ENCODE data around the gene CNTN6.

CNTN6 gene

GRCh38 chr3:1439395-1439794 lies 346.6 kb downstream of the CNTN6 start:
- no peak for DNase-seq

DNA sequence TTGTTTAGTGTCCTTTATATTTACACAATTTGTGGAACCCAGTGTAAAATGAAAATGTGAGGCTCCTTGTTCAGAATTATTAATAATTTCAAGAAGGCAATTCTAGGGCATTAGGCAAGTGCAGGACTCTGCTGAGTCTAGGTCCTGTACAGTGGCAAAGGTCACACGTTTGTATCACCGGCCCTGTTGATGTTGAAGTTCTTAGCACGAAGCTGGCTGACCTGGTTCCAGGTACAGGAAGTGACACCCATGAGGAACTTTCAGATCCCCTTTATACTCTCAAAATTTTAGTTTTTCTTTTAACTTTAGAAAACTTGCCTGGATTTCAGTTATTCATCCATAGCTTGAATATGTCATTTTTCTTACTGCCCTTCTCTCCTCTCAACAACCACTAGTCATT lies 349.4 kb downstream of the CNTN6 start:
- no peak for DNase-seq

- DNase-seq: no peak
Measured at GRCh38 chr3:1444195-1444594, 351.4 kb downstream of the CNTN6 start.

DNA sequence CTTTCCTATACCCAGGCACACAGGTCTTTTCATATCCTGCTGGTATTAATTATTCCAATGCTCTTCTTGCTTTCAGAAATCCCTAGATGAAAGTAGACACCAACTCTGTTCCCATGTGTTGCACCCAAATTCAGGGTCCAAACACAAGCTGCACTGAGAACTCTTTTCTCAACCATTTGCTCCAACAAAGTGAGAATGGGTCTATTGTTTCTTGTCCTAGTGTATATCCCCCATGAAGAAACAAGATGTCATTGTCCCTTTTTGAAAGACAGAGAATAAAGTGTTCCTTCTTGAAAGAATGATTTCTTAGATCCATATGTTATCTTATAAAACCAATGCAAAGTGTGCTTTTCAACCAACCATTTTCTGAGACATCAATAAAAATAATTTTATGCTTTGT lies 353.7 kb downstream of the CNTN6 start:
- no peak for DNase-seq

- no peak for DNase-seq
Measured at GRCh38 chr3:1447452-1447851, 354.6 kb downstream of the CNTN6 start.

DNA sequence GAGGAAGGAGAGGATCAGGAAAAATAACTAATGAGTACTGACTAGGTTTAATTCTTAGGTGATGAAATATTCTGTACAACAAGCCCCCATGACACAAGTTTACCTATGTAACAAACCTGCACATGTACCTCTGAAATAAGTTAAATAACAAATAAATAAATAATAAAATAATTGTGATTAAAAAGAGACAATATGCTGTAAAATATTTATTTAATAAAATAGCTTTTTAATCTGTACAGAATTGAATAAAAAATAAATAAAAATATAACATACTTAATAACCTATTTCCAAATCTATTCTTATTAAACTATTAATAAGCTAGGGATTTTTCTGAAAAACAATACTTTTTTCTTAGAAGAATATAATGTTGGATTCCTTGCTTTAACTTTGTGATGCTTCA lies 355.6 kb downstream of the CNTN6 start:
- no peak for DNase-seq

Data from effector CD8-positive, alpha-beta T cell (primary cell).